GM23338 (cell line): ENCODE data around the gene CTTNBP2. TPM values are rescaled to one million over a fixed set of nuclear protein-coding genes. Genes with fewer than 3 reads are reported as not detected.
A peak's percentile ranks its signal among the peaks of the same experiment; 100 is the strongest.

Experiments used
- ATAC-seq: fragments of 200-7000 bp; cut with Tn5 transposase; 3 replicates; pipeline ENCODE4 v1.9.1; 2020
- DNase-seq: peaks from one replicate; pipeline ENCODE4 v3.0.0-alpha.2; 2015; ENCODE audit warnings: low spot score
- H2AFZ ChIP-seq: fragments of 200-600 bp; sonication (generic); 2 replicates; pipeline ENCODE4 v1.8.0; 2016; ENCODE audit warnings: antibody characterized with exemption, mild to moderate bottlenecking, moderate library complexity
- H3F3A ChIP-seq: fragments of 200-600 bp; sonication (generic); replicated peaks from 2 replicates; pipeline ENCODE4 v1.8.0; 2017; ENCODE audit warnings: antibody characterized with exemption, mixed run types, low read depth
- H3K27ac ChIP-seq: fragments of 200-600 bp; sonication (generic); 2 replicates; pipeline ENCODE4 v1.6.1; 2016; ENCODE audit warnings: low read depth
- H3K27me3 ChIP-seq: fragments of 200-600 bp; sonication (generic); 2 replicates; pipeline ENCODE4 v1.8.0; 2016; ENCODE audit warnings: mild to moderate bottlenecking, mixed run types, moderate library complexity; ENCODE audit not compliant: insufficient read depth
- H3K36me3 ChIP-seq: fragments of 200-600 bp; sonication (generic); 2 replicates; pipeline ENCODE4 v1.8.0; 2016; ENCODE audit warnings: mild to moderate bottlenecking; ENCODE audit not compliant: insufficient read depth
- H3K4me1 ChIP-seq: fragments of 200-600 bp; sonication (generic); 2 replicates; pipeline ENCODE4 v1.8.0; 2016; ENCODE audit warnings: mild to moderate bottlenecking, moderate library complexity; ENCODE audit not compliant: insufficient read depth
- H3K4me2 ChIP-seq: fragments of 200-600 bp; sonication (generic); 2 replicates; pipeline ENCODE4 v1.7.1; 2017; ENCODE audit warnings: mixed run types
- H3K4me3 ChIP-seq: fragments of 200-600 bp; sonication (generic); 2 replicates; pipeline ENCODE4 v1.6.1; 2016; ENCODE audit warnings: mixed run types
- H3K79me2 ChIP-seq: fragments of 200-600 bp; sonication (generic); replicated peaks from 2 replicates; pipeline ENCODE4 v1.8.0; 2017; ENCODE audit warnings: mild to moderate bottlenecking; ENCODE audit not compliant: insufficient read depth
- H3K9me2 ChIP-seq: fragments of 200-600 bp; sonication (generic); 2 replicates; pipeline ENCODE4 v1.8.0; 2017; ENCODE audit not compliant: insufficient read depth
- H4K20me1 ChIP-seq: fragments of 200-600 bp; sonication (generic); replicated peaks from 2 replicates; pipeline ENCODE4 v1.8.0; 2017; ENCODE audit warnings: mild to moderate bottlenecking; ENCODE audit not compliant: insufficient read depth
- H3K27ac Mint-ChIP-seq: 2 replicates; pipeline ENCODE4 v1.8.0; 2020; ENCODE audit warnings: inconsistent platforms, mild to moderate bottlenecking, moderate library complexity, mixed read lengths
- H3K27me3 Mint-ChIP-seq: 3 replicates; pipeline ENCODE4 v1.8.0; 2022; ENCODE audit warnings: low read depth, mild to moderate bottlenecking, moderate library complexity, mixed read lengths, inconsistent platforms; ENCODE audit not compliant: insufficient read depth, poor library complexity
- H3K36me3 Mint-ChIP-seq: 3 replicates; pipeline ENCODE4 v1.8.0; 2021; ENCODE audit warnings: low read depth, mild to moderate bottlenecking, inconsistent platforms, moderate library complexity, mixed read lengths
- H3K4me1 Mint-ChIP-seq: 3 replicates; pipeline ENCODE4 v1.8.0; 2020; ENCODE audit warnings: mild to moderate bottlenecking, inconsistent platforms, mixed read lengths
- H3K4me3 Mint-ChIP-seq: 3 replicates; pipeline ENCODE4 v1.8.0; 2021; ENCODE audit warnings: moderate library complexity, mild to moderate bottlenecking, inconsistent platforms, mixed read lengths
- H3K9me3 Mint-ChIP-seq: 3 replicates; pipeline ENCODE4 v1.8.0; 2020; ENCODE audit warnings: moderate library complexity, mild to moderate bottlenecking, inconsistent platforms, mixed read lengths
- EZH2 ChIP-seq: fragments of 200-600 bp; sonication (generic); IDR thresholded peaks from one replicate; pipeline ENCODE4 v1.8.0; 2017; ENCODE audit warnings: antibody characterized with exemption, mild to moderate bottlenecking, low read depth; ENCODE audit not compliant: unreplicated experiment
- EZH2phosphoT487 ChIP-seq: fragments of 200-600 bp; sonication (generic); IDR thresholded peaks from one replicate; pipeline ENCODE4 v1.8.1; 2018; ENCODE audit warnings: antibody characterized with exemption; ENCODE audit not compliant: unreplicated experiment
- JUNB ChIP-seq: IDR thresholded peaks from one replicate; pipeline ENCODE4 v1.6.1; 2016; ENCODE audit warnings: antibody characterized with exemption; ENCODE audit not compliant: unreplicated experiment
- NANOG ChIP-seq: IDR thresholded peaks from 2 replicates; pipeline ENCODE4 v1.6.1; 2016; ENCODE audit warnings: antibody characterized with exemption, borderline replicate concordance
- POLR2AphosphoS5 ChIP-seq: IDR thresholded peaks from 2 replicates; pipeline ENCODE4 v1.6.1; 2016; ENCODE audit warnings: antibody characterized with exemption, low read depth
- STAT1 ChIP-seq: IDR thresholded peaks from one replicate; pipeline ENCODE4 v1.6.1; 2016; ENCODE audit warnings: antibody characterized with exemption; ENCODE audit not compliant: unreplicated experiment
- ZNF331 ChIP-seq: fragments of 250-450 bp; sonication (Bioruptor Pico); IDR thresholded peaks from 2 replicates; pipeline ENCODE4 v1.5.0; 2020; ENCODE audit warnings: low read depth, mild to moderate bottlenecking, moderate library complexity
- polyA plus RNA-seq: library from polyadenylated mRNA; unstranded; fragments of >200 nt; fragmentation: Nextera tagmentation; extraction: Ambion mirVana; gene quantifications from 2 replicates; pipeline ENCODE4 v1.2.1, GENCODE V29; 2016
- total RNA-seq: library from RNA; depleted of rRNA; stranded (reverse); fragments of >200 nt; shearing (Covaris generic); gene quantifications from 2 replicates; pipeline ENCODE4 v1.2.3, GENCODE V29; 2014
- TF ChIP-seq, protein P1 (sequence below): IDR thresholded peaks from 2 replicates; pipeline ENCODE4 v1.6.1; 2016; ENCODE audit warnings: antibody characterized with exemption
- TF ChIP-seq, protein P2 (sequence below), 2 experiments: fragments of 200-600 bp in 1 of 2; sonication (generic) in 1 of 2; conservative IDR thresholded peaks; 2 replicates each; pipeline versions ENCODE4 v1.5.1 to v1.6.1; 2016 to 2017; ENCODE audit warnings: antibody characterized with exemption in 2 of 2, low read depth in 2 of 2, mild to moderate bottlenecking in 2 of 2, moderate library complexity in 1 of 2
- TF ChIP-seq, protein P3 (sequence below): fragments of 250-450 bp; sonication (Bioruptor Pico); IDR thresholded peaks from 2 replicates; pipeline ENCODE4 v1.5.0; 2020; ENCODE audit warnings: mild to moderate bottlenecking, moderate library complexity
- TF ChIP-seq, protein P4 (sequence below): IDR thresholded peaks from one replicate; pipeline ENCODE4 v1.6.1; 2018; ENCODE audit warnings: antibody characterized with exemption; ENCODE audit not compliant: unreplicated experiment

CTTNBP2 gene
- total and polyA plus RNA-seq, 2 experiments from 2014 or later = 26.8 to 30.7 TPM

DNA sequence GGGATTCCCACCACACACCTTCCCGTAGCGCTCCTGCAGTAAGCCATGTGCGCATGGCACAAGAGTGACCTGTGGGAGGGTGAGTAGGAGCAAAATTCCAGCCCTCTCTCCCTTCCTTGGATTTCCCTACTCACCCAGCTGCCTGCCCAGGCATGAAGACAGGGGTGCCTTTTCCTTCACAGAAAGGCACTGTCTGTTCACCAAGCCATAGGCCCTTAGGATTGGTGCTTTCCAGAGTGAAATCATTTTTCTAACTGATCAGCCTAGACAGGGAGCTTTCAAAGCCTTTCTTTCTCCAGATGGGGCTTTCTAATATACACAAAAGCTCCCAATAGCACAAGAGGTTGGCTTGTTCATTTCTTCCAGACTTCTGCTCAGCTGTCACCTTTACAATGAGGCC lies 79.7 kb downstream of the CTTNBP2 start:
- no peak overlapping the region for H3K4me3 ChIP-seq
- H3K27me3 Mint-ChIP-seq = no peaks in the 10 kb centered on the region
- no peak overlapping the region for H3K4me2 ChIP-seq
- H3K36me3 Mint-ChIP-seq = peaks cover 20% of the 10 kb centered on the region
- H3K79me2 ChIP-seq = peaks cover 6% of the 10 kb centered on the region
- H3K27ac Mint-ChIP-seq = peak overlapping the region; percentile 87
- no peaks in the 10 kb centered on the region for H3K9me2 ChIP-seq
- H2AFZ ChIP-seq = no peak overlapping the region
- DNase-seq (no peak), ATAC-seq (no peak)
- H3K4me1 ChIP-seq = no peaks in the 10 kb centered on the region; the same call in 1 of the 2 replicates
- no peak overlapping the region for H3K4me3 Mint-ChIP-seq
- H3K27ac ChIP-seq = no peak overlapping the region
- no peaks in the 10 kb centered on the region for H3F3A ChIP-seq
- no peaks in the 10 kb centered on the region for H4K20me1 ChIP-seq
- no peaks in the 10 kb centered on the region for H3K27me3 ChIP-seq
- H3K9me3 Mint-ChIP-seq = no peaks in the 10 kb centered on the region
- peaks cover 21% of the 10 kb centered on the region for H3K4me1 Mint-ChIP-seq
- no peaks in the 10 kb centered on the region for H3K36me3 ChIP-seq
- TF ChIP-seq EZH2phosphoT487 = no peak
- no peak for TF ChIP-seq EZH2
- TF ChIP-seq, protein P1, sequence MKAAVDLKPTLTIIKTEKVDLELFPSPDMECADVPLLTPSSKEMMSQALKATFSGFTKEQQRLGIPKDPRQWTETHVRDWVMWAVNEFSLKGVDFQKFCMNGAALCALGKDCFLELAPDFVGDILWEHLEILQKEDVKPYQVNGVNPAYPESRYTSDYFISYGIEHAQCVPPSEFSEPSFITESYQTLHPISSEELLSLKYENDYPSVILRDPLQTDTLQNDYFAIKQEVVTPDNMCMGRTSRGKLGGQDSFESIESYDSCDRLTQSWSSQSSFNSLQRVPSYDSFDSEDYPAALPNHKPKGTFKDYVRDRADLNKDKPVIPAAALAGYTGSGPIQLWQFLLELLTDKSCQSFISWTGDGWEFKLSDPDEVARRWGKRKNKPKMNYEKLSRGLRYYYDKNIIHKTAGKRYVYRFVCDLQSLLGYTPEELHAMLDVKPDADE = no peak
- no peak for TF ChIP-seq NANOG
- no peak for TF ChIP-seq ZNF331 (CRISPR knock-in tag)
- TF ChIP-seq, protein P2, sequence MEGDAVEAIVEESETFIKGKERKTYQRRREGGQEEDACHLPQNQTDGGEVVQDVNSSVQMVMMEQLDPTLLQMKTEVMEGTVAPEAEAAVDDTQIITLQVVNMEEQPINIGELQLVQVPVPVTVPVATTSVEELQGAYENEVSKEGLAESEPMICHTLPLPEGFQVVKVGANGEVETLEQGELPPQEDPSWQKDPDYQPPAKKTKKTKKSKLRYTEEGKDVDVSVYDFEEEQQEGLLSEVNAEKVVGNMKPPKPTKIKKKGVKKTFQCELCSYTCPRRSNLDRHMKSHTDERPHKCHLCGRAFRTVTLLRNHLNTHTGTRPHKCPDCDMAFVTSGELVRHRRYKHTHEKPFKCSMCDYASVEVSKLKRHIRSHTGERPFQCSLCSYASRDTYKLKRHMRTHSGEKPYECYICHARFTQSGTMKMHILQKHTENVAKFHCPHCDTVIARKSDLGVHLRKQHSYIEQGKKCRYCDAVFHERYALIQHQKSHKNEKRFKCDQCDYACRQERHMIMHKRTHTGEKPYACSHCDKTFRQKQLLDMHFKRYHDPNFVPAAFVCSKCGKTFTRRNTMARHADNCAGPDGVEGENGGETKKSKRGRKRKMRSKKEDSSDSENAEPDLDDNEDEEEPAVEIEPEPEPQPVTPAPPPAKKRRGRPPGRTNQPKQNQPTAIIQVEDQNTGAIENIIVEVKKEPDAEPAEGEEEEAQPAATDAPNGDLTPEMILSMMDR (conservative IDR thresholded peaks at IDR 0.05; ENCODE audit: low read depth in 2 of 2) = no peak
- no peak for TF ChIP-seq STAT1
- no peak for TF ChIP-seq JUNB
- TF ChIP-seq POLR2AphosphoS5 = no peak
- TF ChIP-seq, protein P3, sequence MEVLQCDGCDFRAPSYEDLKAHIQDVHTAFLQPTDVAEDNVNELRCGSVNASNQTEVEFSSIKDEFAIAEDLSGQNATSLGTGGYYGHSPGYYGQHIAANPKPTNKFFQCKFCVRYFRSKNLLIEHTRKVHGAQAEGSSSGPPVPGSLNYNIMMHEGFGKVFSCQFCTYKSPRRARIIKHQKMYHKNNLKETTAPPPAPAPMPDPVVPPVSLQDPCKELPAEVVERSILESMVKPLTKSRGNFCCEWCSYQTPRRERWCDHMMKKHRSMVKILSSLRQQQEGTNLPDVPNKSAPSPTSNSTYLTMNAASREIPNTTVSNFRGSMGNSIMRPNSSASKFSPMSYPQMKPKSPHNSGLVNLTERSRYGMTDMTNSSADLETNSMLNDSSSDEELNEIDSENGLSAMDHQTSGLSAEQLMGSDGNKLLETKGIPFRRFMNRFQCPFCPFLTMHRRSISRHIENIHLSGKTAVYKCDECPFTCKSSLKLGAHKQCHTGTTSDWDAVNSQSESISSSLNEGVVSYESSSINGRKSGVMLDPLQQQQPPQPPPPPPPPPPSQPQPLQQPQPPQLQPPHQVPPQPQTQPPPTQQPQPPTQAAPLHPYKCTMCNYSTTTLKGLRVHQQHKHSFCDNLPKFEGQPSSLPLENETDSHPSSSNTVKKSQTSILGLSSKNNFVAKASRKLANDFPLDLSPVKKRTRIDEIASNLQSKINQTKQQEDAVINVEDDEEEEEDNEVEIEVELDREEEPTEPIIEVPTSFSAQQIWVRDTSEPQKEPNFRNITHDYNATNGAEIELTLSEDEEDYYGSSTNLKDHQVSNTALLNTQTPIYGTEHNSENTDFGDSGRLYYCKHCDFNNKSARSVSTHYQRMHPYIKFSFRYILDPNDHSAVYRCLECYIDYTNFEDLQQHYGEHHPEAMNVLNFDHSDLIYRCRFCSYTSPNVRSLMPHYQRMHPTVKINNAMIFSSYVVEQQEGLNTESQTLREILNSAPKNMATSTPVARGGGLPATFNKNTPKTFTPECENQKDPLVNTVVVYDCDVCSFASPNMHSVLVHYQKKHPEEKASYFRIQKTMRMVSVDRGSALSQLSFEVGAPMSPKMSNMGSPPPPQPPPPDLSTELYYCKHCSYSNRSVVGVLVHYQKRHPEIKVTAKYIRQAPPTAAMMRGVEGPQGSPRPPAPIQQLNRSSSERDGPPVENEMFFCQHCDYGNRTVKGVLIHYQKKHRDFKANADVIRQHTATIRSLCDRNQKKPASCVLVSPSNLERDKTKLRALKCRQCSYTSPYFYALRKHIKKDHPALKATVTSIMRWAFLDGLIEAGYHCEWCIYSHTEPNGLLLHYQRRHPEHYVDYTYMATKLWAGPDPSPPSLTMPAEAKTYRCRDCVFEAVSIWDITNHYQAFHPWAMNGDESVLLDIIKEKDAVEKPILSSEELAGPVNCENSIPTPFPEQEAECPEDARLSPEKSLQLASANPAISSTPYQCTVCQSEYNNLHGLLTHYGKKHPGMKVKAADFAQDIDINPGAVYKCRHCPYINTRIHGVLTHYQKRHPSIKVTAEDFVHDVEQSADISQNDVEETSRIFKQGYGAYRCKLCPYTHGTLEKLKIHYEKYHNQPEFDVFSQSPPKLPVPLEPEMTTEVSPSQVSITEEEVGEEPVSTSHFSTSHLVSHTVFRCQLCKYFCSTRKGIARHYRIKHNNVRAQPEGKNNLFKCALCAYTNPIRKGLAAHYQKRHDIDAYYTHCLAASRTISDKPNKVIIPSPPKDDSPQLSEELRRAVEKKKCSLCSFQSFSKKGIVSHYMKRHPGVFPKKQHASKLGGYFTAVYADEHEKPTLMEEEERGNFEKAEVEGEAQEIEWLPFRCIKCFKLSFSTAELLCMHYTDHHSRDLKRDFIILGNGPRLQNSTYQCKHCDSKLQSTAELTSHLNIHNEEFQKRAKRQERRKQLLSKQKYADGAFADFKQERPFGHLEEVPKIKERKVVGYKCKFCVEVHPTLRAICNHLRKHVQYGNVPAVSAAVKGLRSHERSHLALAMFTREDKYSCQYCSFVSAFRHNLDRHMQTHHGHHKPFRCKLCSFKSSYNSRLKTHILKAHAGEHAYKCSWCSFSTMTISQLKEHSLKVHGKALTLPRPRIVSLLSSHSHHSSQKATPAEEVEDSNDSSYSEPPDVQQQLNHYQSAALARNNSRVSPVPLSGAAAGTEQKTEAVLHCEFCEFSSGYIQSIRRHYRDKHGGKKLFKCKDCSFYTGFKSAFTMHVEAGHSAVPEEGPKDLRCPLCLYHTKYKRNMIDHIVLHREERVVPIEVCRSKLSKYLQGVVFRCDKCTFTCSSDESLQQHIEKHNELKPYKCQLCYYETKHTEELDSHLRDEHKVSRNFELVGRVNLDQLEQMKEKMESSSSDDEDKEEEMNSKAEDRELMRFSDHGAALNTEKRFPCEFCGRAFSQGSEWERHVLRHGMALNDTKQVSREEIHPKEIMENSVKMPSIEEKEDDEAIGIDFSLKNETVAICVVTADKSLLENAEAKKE (CRISPR knock-in tag) = no peak
- TF ChIP-seq, protein P4, sequence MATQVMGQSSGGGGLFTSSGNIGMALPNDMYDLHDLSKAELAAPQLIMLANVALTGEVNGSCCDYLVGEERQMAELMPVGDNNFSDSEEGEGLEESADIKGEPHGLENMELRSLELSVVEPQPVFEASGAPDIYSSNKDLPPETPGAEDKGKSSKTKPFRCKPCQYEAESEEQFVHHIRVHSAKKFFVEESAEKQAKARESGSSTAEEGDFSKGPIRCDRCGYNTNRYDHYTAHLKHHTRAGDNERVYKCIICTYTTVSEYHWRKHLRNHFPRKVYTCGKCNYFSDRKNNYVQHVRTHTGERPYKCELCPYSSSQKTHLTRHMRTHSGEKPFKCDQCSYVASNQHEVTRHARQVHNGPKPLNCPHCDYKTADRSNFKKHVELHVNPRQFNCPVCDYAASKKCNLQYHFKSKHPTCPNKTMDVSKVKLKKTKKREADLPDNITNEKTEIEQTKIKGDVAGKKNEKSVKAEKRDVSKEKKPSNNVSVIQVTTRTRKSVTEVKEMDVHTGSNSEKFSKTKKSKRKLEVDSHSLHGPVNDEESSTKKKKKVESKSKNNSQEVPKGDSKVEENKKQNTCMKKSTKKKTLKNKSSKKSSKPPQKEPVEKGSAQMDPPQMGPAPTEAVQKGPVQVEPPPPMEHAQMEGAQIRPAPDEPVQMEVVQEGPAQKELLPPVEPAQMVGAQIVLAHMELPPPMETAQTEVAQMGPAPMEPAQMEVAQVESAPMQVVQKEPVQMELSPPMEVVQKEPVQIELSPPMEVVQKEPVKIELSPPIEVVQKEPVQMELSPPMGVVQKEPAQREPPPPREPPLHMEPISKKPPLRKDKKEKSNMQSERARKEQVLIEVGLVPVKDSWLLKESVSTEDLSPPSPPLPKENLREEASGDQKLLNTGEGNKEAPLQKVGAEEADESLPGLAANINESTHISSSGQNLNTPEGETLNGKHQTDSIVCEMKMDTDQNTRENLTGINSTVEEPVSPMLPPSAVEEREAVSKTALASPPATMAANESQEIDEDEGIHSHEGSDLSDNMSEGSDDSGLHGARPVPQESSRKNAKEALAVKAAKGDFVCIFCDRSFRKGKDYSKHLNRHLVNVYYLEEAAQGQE = no peak
